ENCODE measurements around the gene SFRP2. TPM values are rescaled to one million over a fixed set of nuclear protein-coding genes. Genes with fewer than 3 reads are reported as not detected.

SFRP2 gene
- total RNA-seq, 3 donors from 2014 or later: 6.9 to 60.4 (median 54.1) TPM

- Histone ChIP-seq H3K27ac (no peak overlapping the region), H3K4me3 (no peak overlapping the region), H3K27me3 (no peaks in the 10 kb centered on the region), H3K36me3 (no peaks in the 10 kb centered on the region), H3K4me1 (no peaks in the 10 kb centered on the region), H3K9me3 (no peaks in the 10 kb centered on the region)
- TF ChIP-seq CTCF (IDR thresholded peaks at IDR 0.05) (no peak), POLR2AphosphoS5 (IDR thresholded peaks at IDR 0.05) (no peak), POLR2A (IDR thresholded peaks at IDR 0.05) (no peak)
- no peak for DNase-seq (ENCODE audit: low spot score in 2 of 2)
- intact Hi-C loops (cut with DNase I; ENCODE audit: low total_unique reads): no loop called here
Measured at GRCh38 chr4:153773236-153773690, 15.6 kb downstream of the SFRP2 start.

GRCh38 chr4:153771046-153771445 is 17.8 kb downstream of the SFRP2 start:
- no peak overlapping the region for H3K27ac ChIP-seq
- intact Hi-C loops (cut with DNase I; ENCODE audit: low total_unique reads): no loop called here
- TF ChIP-seq CTCF (IDR thresholded peaks at IDR 0.05): no peak
- TF ChIP-seq POLR2AphosphoS5 (IDR thresholded peaks at IDR 0.05): no peak
- no peak for TF ChIP-seq POLR2A (IDR thresholded peaks at IDR 0.05)

GRCh38 chr4:153766758-153767157 is 22.1 kb downstream of the SFRP2 start:
- no peak for TF ChIP-seq CTCF (IDR thresholded peaks at IDR 0.05)
- TF ChIP-seq POLR2AphosphoS5 (IDR thresholded peaks at IDR 0.05): no peak
- TF ChIP-seq POLR2A (IDR thresholded peaks at IDR 0.05): no peak
- H3K9me3 ChIP-seq: no peaks in the 10 kb centered on the region
- H3K27me3 ChIP-seq: no peaks in the 10 kb centered on the region
- H3K27ac ChIP-seq: no peak overlapping the region
- no peaks in the 10 kb centered on the region for H3K36me3 ChIP-seq
- no peaks in the 10 kb centered on the region for H3K4me1 ChIP-seq
- no peak for DNase-seq (ENCODE audit: low spot score in 2 of 2)
- intact Hi-C loops (cut with DNase I; ENCODE audit: low total_unique reads): no loop called here
- no peak overlapping the region for H3K4me3 ChIP-seq

More at GRCh38 chr4:153771046-153771445, 17.8 kb downstream of the SFRP2 start:
- H3K36me3 ChIP-seq: no peaks in the 10 kb centered on the region
- no peak overlapping the region for H3K4me3 ChIP-seq
- H3K27me3 ChIP-seq: no peaks in the 10 kb centered on the region
- H3K4me1 ChIP-seq: no peaks in the 10 kb centered on the region
- no peak for DNase-seq (ENCODE audit: low spot score in 2 of 2)
- H3K9me3 ChIP-seq: no peaks in the 10 kb centered on the region

- Histone ChIP-seq H3K36me3 (no peaks in the 10 kb centered on the region), H3K27ac (no peak overlapping the region), H3K9me3 (no peaks in the 10 kb centered on the region), H3K4me1 (no peaks in the 10 kb centered on the region), H3K4me3 (no peak overlapping the region), H3K27me3 (no peaks in the 10 kb centered on the region)
- TF ChIP-seq POLR2A (IDR thresholded peaks at IDR 0.05): no peak
- TF ChIP-seq CTCF (IDR thresholded peaks at IDR 0.05): no peak
- TF ChIP-seq POLR2AphosphoS5 (IDR thresholded peaks at IDR 0.05): no peak
- intact Hi-C loops (cut with DNase I; ENCODE audit: low total_unique reads): no loop called here
- DNase-seq (ENCODE audit: low spot score in 2 of 2): no peak
Measured at GRCh38 chr4:153765894-153766293, 23.0 kb downstream of the SFRP2 start.

GRCh38 chr4:153764601-153765368 is 24.1 kb downstream of the SFRP2 start:
- Histone ChIP-seq H3K27ac (no peak overlapping the region), H3K4me1 (no peaks in the 10 kb centered on the region), H3K9me3 (no peaks in the 10 kb centered on the region), H3K4me3 (no peak overlapping the region), H3K36me3 (no peaks in the 10 kb centered on the region), H3K27me3 (no peaks in the 10 kb centered on the region)
- DNase-seq (ENCODE audit: low spot score in 2 of 2): no peak
- TF ChIP-seq POLR2AphosphoS5 (IDR thresholded peaks at IDR 0.05) (no peak), POLR2A (IDR thresholded peaks at IDR 0.05) (no peak), CTCF (IDR thresholded peaks at IDR 0.05) (no peak)
- intact Hi-C loops (cut with DNase I; ENCODE audit: low total_unique reads): no loop called here

Measured in breast epithelium (tissue), 4 donors.